GM12891 (cell line): ENCODE measurements around the gene WFIKKN2.

Experiments
- PAX5 ChIP-seq: IDR thresholded peaks from 2 replicates; pipeline ENCODE4 v1.6.1; 2011; ENCODE audit warnings: low read length, moderate library complexity, mild to moderate bottlenecking; ENCODE audit not compliant: insufficient read depth, severe bottlenecking
- POLR2A ChIP-seq: IDR thresholded peaks from 2 replicates; pipeline ENCODE4 v1.6.1; 2011; ENCODE audit warnings: low read depth, low read length, control low read depth
- POLR2AphosphoS5 ChIP-seq: IDR thresholded peaks from 2 replicates; pipeline ENCODE4 v1.6.1; 2011; ENCODE audit warnings: low read depth, low read length, control low read depth
- POU2F2 ChIP-seq: IDR thresholded peaks from 2 replicates; pipeline ENCODE4 v1.6.1; 2011; ENCODE audit warnings: low read depth, mild to moderate bottlenecking, control low read depth, low read length, moderate library complexity
- TAF1 ChIP-seq: IDR thresholded peaks from 2 replicates; pipeline ENCODE4 v1.6.1; 2011; ENCODE audit warnings: low read depth, low read length, control low read depth

GRCh38 chr17:50845240-50846147 lies 10.1 kb downstream of the WFIKKN2 start:
- TF ChIP-seq POLR2AphosphoS5, result no peak
- TF ChIP-seq POLR2A, result no peak
- no peak for TF ChIP-seq PAX5
- no peak for TF ChIP-seq TAF1
- no peak for TF ChIP-seq POU2F2
